HepG2 (cell line): Measurements from ENCODE around the gene IGIP. TPM values are rescaled to one million over a fixed set of nuclear protein-coding genes. Genes with fewer than 3 reads are reported as not detected.

Source experiments
- ATRX ChIP-seq: sonication (generic); formaldehyde crosslinking; IDR thresholded peaks from 2 replicates; pipeline ENCODE4 v1.4.0; 2020; ENCODE audit warnings: missing genetic modification reagents, borderline replicate concordance
- DMAP1 ChIP-seq: IDR thresholded peaks from 2 replicates; pipeline ENCODE4 v1.6.1; 2016
- KAT7 ChIP-seq: IDR thresholded peaks from 2 replicates; pipeline ENCODE4 v1.6.1; 2018; ENCODE audit warnings: borderline replicate concordance, missing compliant biosample characterization
- MYC ChIP-seq: sonication (generic); formaldehyde crosslinking; IDR thresholded peaks from 2 replicates; pipeline ENCODE4 v1.9.0; 2021; ENCODE audit warnings: missing genetic modification reagents, borderline replicate concordance
- NFIC ChIP-seq: IDR thresholded peaks from 2 replicates; pipeline ENCODE4 v1.6.1; 2012; ENCODE audit warnings: mild to moderate bottlenecking, low read length, inconsistent platforms
- SMAD3 ChIP-seq: sonication (generic); formaldehyde crosslinking; IDR thresholded peaks from 2 replicates; pipeline ENCODE4 v1.4.0; 2020; ENCODE audit warnings: missing genetic modification reagents
- SNAPC5 ChIP-seq: sonication (generic); formaldehyde crosslinking; IDR thresholded peaks from 2 replicates; pipeline ENCODE4 v1.8.1; 2023; ENCODE audit warnings: mild to moderate bottlenecking, missing genetic modification reagents, borderline replicate concordance
- STAT6 ChIP-seq: sonication (generic); formaldehyde crosslinking; IDR thresholded peaks from 2 replicates; pipeline ENCODE4 v1.4.0; 2020; ENCODE audit warnings: missing genetic modification reagents, mild to moderate bottlenecking, borderline replicate concordance
- TBP ChIP-seq: sonication (generic); formaldehyde crosslinking; IDR thresholded peaks from 2 replicates; pipeline ENCODE4 v1.5.0; 2020; ENCODE audit warnings: missing genetic modification reagents
- TEAD3 ChIP-seq: optimal IDR thresholded peaks from 2 replicates; pipeline ENCODE3; 2016; ENCODE audit warnings: borderline replicate concordance
- ZBTB39 ChIP-seq: sonication (generic); formaldehyde crosslinking; IDR thresholded peaks from 2 replicates; pipeline ENCODE4 v1.5.0; 2020; ENCODE audit warnings: missing genetic modification reagents
- ZBTB40 ChIP-seq, 2 experiments: fragments of 450-650 bp in 1 of 2; sonication (generic) in 1 of 2; formaldehyde crosslinking in 1 of 2; IDR thresholded peaks; 2 replicates each; pipeline versions ENCODE4 v1.6.1 to v1.8.0; 2016 to 2022; ENCODE audit warnings: antibody characterized with exemption in 1 of 2, mild to moderate bottlenecking in 1 of 2, missing genetic modification reagents in 1 of 2
- ZNF317 ChIP-seq: sonication (generic); formaldehyde crosslinking; IDR thresholded peaks from 2 replicates; pipeline ENCODE4 v1.5.0; 2020; ENCODE audit warnings: mild to moderate bottlenecking, missing genetic modification reagents
- ZNF34 ChIP-seq: sonication (generic); formaldehyde crosslinking; IDR thresholded peaks from 2 replicates; pipeline ENCODE4 v1.4.0; 2020; ENCODE audit warnings: mild to moderate bottlenecking, missing genetic modification reagents, borderline replicate concordance
- ZNF350 ChIP-seq: sonication (generic); formaldehyde crosslinking; IDR thresholded peaks from 2 replicates; pipeline ENCODE4 v1.4.0; 2020; ENCODE audit warnings: mild to moderate bottlenecking, low read depth, missing genetic modification reagents, borderline replicate concordance
- ZNF383 ChIP-seq: sonication (generic); formaldehyde crosslinking; IDR thresholded peaks from 2 replicates; pipeline ENCODE4 v1.4.0; 2020; ENCODE audit warnings: missing genetic modification reagents, mild to moderate bottlenecking, borderline replicate concordance
- ZSCAN22 ChIP-seq: sonication (generic); formaldehyde crosslinking; IDR thresholded peaks from 2 replicates; pipeline ENCODE4 v1.4.0; 2020; ENCODE audit warnings: mild to moderate bottlenecking, missing genetic modification reagents
- polyA plus RNA-seq, 8 experiments: library from polyadenylated mRNA; depleted of rRNA in 3 of 8; stranded (reverse) in 7 of 8; unstranded in 1 of 8; fragments of >200 nt; fragmentation: Illumina TruSeq in 4 of 8; extraction: Trizol in 4 of 8; gene quantifications; 2 replicates each; pipeline versions ENCODE4 v1.2.1 to v1.2.3, GENCODE V29; 2011 to 2016; ENCODE audit warnings: low read depth in 4 of 8, missing spikeins in 1 of 8, mixed read lengths in 1 of 8; ENCODE audit not compliant: insufficient read depth in 1 of 8
- total RNA-seq, 5 experiments: library from RNA; depleted of rRNA; stranded (reverse); fragments of >200 nt; fragmentation: Illumina TruSeq; extraction: Trizol; gene quantifications; 2 replicates each; pipeline ENCODE4 v1.2.3, GENCODE V29; 2016; ENCODE audit warnings: low read depth in 1 of 5

The IGIP gene
- total and polyA plus RNA-seq, 2 of the 13 experiments (the other 11 are each of a cell fraction or from before 2014, with no cell fraction given): 1.7 to 2.1 TPM

- TF ChIP-seq TEAD3 (CRISPR knock-in tag) (peak; percentile 11), TBP (CRISPR knock-in tag) (no peak), ZNF317 (CRISPR knock-in tag) (0 out of 2 replicates have a peak, but pooled peaks have one; percentile 22), ZSCAN22 (CRISPR knock-in tag) (no peak), ZNF383 (CRISPR knock-in tag) (no peak), ZNF34 (no peak), MYC (CRISPR knock-in tag) (no peak), KAT7 (no peak), NFIC (no peak; the same call in 1 of the 2 replicates), ATRX (CRISPR knock-in tag) (no peak), ZNF350 (no peak), SMAD3 (no peak), DMAP1 (CRISPR knock-in tag) (0 out of 2 replicates have a peak, but pooled peaks have one; percentile 36), ZBTB39 (CRISPR knock-in tag) (no peak), STAT6 (no peak), ZBTB40 (IDR thresholded peaks at IDR 0.05) (no peak), ZBTB40 (CRISPR knock-in tag; IDR thresholded peaks at IDR 0.05) (no peak), SNAPC5 (CRISPR knock-in tag) (no peak)
Observed at GRCh38 chr5:140172483-140172882, 46.7 kb downstream of the IGIP start (continued).
